K562 (cell line): ENCODE results near the gene TRIM14. TPM values are rescaled to one million over a fixed set of nuclear protein-coding genes. Genes with fewer than 3 reads are reported as not detected.

Experiments
- ARHGAP35 ChIP-seq: fragments of 450-650 bp; IDR thresholded peaks from 2 replicates; pipeline ENCODE4 v1.6.1; 2018; ENCODE audit not compliant: partially characterized antibody
- ARID3B ChIP-seq: fragments of 250-450 bp; sonication (Bioruptor Pico); IDR thresholded peaks from 2 replicates; pipeline ENCODE4 v1.4.0; 2020; ENCODE audit warnings: borderline replicate concordance
- BCLAF1 ChIP-seq, 2 experiments: fragments of 450-650 bp in 1 of 2; IDR thresholded peaks; 2 replicates each; pipeline ENCODE4 v1.6.1; 2011 to 2017; ENCODE audit warnings: low read depth in 2 of 2, antibody characterized with exemption in 1 of 2, borderline replicate concordance in 1 of 2, low read length in 1 of 2, mild to moderate bottlenecking in 1 of 2, mixed read lengths in 1 of 2; ENCODE audit not compliant: control insufficient read depth in 1 of 2
- BDP1 ChIP-seq: IDR thresholded peaks from 3 replicates; pipeline ENCODE4 v1.6.1; 2011; ENCODE audit not compliant: insufficient read length, insufficient read depth
- CBX3 ChIP-seq, 2 experiments: IDR thresholded peaks; 1 replicate in 1 of 2; 2 replicates in 1 of 2; pipeline ENCODE4 v1.6.1; 2012; ENCODE audit warnings: inconsistent platforms in 2 of 2, low read length in 2 of 2, borderline replicate concordance in 1 of 2, control low read depth in 1 of 2
- FOXM1 ChIP-seq, 2 experiments: fragments of 450-650 bp in 1 of 2; sonication (generic) in 1 of 2; formaldehyde crosslinking in 1 of 2; IDR thresholded peaks; 2 replicates each; pipeline versions ENCODE4 v1.6.1 to v1.9.0; 2017 to 2022; ENCODE audit warnings: low read depth in 2 of 2, mild to moderate bottlenecking in 2 of 2, missing genetic modification reagents in 1 of 2, moderate library complexity in 1 of 2
- GABPB1 ChIP-seq: sonication (generic); formaldehyde crosslinking; IDR thresholded peaks from 2 replicates; pipeline ENCODE4 v1.8.0; 2022; ENCODE audit warnings: mild to moderate bottlenecking, missing genetic modification reagents
- HDAC8 ChIP-seq: fragments of 450-650 bp; IDR thresholded peaks from 2 replicates; pipeline ENCODE4 v1.6.1; 2016; ENCODE audit warnings: mild to moderate bottlenecking, missing genetic modification characterization, moderate library complexity, missing compliant biosample characterization
- HMG20B ChIP-seq: fragments of 250-450 bp; sonication (Bioruptor Pico); IDR thresholded peaks from 2 replicates; pipeline ENCODE4 v1.5.0; 2021; ENCODE audit warnings: mild to moderate bottlenecking
- MXI1 ChIP-seq: IDR thresholded peaks from 2 replicates; pipeline ENCODE4 v1.6.1; 2011; ENCODE audit warnings: low read depth, mild to moderate bottlenecking, improper control_type of control experiment, low read length
- NFIX ChIP-seq: fragments of 250-450 bp; sonication (Bioruptor Pico); IDR thresholded peaks from 2 replicates; pipeline ENCODE4 v1.4.0; 2020; ENCODE audit warnings: low read depth, mild to moderate bottlenecking, moderate library complexity
- NR2C2 ChIP-seq, 2 experiments: fragments of 200-800 bp in 1 of 2; sonication (Bioruptor generic) in 1 of 2; sonication (generic) in 1 of 2; formaldehyde crosslinking in 1 of 2; IDR thresholded peaks; 2 replicates each; pipeline versions ENCODE4 v1.6.1 to v1.8.0; 2016 to 2022; ENCODE audit warnings: mild to moderate bottlenecking in 1 of 2, missing compliant biosample characterization in 1 of 2, missing genetic modification characterization in 1 of 2, missing genetic modification reagents in 1 of 2
- SMARCA4 ChIP-seq: fragments of 450-650 bp; IDR thresholded peaks from 2 replicates; pipeline ENCODE4 v1.6.1; 2016
- SRSF7 ChIP-seq: fragments of 200-400 bp; formaldehyde crosslinking; optimal IDR thresholded peaks from 2 replicates; pipeline ENCODE3; 2017; ENCODE audit warnings: mild to moderate bottlenecking, low read depth, low read length
- TEAD4 ChIP-seq, 2 experiments: sonication (generic) in 1 of 2; formaldehyde crosslinking in 1 of 2; IDR thresholded peaks; 2 replicates each; pipeline versions ENCODE4 v1.6.1 to v1.8.0; 2012 to 2022; ENCODE audit warnings: borderline replicate concordance in 1 of 2, inconsistent platforms in 1 of 2, low read length in 1 of 2, mild to moderate bottlenecking in 1 of 2, missing genetic modification reagents in 1 of 2
- ZNF707 ChIP-seq: fragments of 250-450 bp; sonication (Bioruptor Pico); conservative IDR thresholded peaks from 2 replicates; pipeline ENCODE4 v1.8.0; 2022; ENCODE audit warnings: inconsistent platforms, mild to moderate bottlenecking, moderate library complexity
- ZNF717 ChIP-seq: fragments of 250-450 bp; sonication (Bioruptor Pico); IDR thresholded peaks from 2 replicates; pipeline ENCODE4 v1.5.0; 2021
- polyA plus RNA-seq, 8 experiments: library from polyadenylated mRNA; depleted of rRNA in 4 of 8; stranded (reverse) in 5 of 8; unstranded in 3 of 8; fragments of >200 nt; fragmentation: Nextera tagmentation in 2 of 8; fragmentation: Illumina TruSeq in 1 of 8; extraction: Ambion mirVana in 2 of 8; extraction: Trizol in 1 of 8; gene quantifications; 2 replicates each; pipeline versions ENCODE4 v1.2.1 to v1.2.3, GENCODE V29; 2011 to 2014; ENCODE audit warnings: inconsistent platforms in 1 of 8, missing spikeins in 1 of 8
- total RNA-seq, 7 experiments: library from RNA; depleted of rRNA in 6 of 7; stranded (reverse); fragments of >200 nt in 6 of 7; fragmentation: Illumina TruSeq in 2 of 7; extraction: Trizol in 2 of 7; gene quantifications; 2 replicates each; pipeline versions ENCODE4 v1.2.1 to v1.2.3, GENCODE V29; 2011 to 2021; ENCODE audit warnings: low replicate concordance in 1 of 7

TRIM14 gene
- total and polyA plus RNA-seq, 9 of the 15 experiments (the other 6 are each of a cell fraction or from before 2014, with no cell fraction given), result 7.6 to 41.0 (median 17.9) TPM

GRCh38 chr9:98056269-98057137 lies 62.5 kb downstream of the TRIM14 start, which contains the start of gene NANS (continued):
- TF ChIP-seq NFIX (CRISPR knock-in tag), result no peak
- TF ChIP-seq NR2C2 (CRISPR knock-in tag; IDR thresholded peaks at IDR 0.05), result peak; percentile 73
- TF ChIP-seq NR2C2 (tag; IDR thresholded peaks at IDR 0.05), result no peak; the same call in 1 of the 2 replicates
- TF ChIP-seq ARID3B (CRISPR knock-in tag), result no peak
- TF ChIP-seq TEAD4 (IDR thresholded peaks at IDR 0.05; ENCODE audit: low read length), result no peak
- no peak for TF ChIP-seq TEAD4 (CRISPR knock-in tag; IDR thresholded peaks at IDR 0.05; ENCODE audit: borderline replicate concordance)
- 0 out of 2 replicates have a peak, but pooled peaks have one; percentile 53 for TF ChIP-seq MXI1
- no peak for TF ChIP-seq HDAC8 (tag)
- TF ChIP-seq ARHGAP35, result no peak
- TF ChIP-seq FOXM1 (IDR thresholded peaks at IDR 0.05; ENCODE audit: low read depth), result no peak
- TF ChIP-seq FOXM1 (CRISPR knock-in tag; IDR thresholded peaks at IDR 0.05; ENCODE audit: low read depth), result no peak
- peak; percentile 62; the same call in 1 of the 2 replicates for TF ChIP-seq GABPB1 (CRISPR knock-in tag)
- no peak for TF ChIP-seq ZNF707 (CRISPR knock-in tag)
- no peak; the same call in 1 of the 2 replicates for TF ChIP-seq SMARCA4
- TF ChIP-seq SRSF7, result no peak
- TF ChIP-seq HMG20B (CRISPR knock-in tag), result no peak
- no peak for TF ChIP-seq BDP1
- no peak for TF ChIP-seq BCLAF1 (IDR thresholded peaks at IDR 0.05; ENCODE audit: borderline replicate concordance in 1 of 2, control insufficient read depth in 1 of 2, low read depth in 2 of 2, low read length in 1 of 2)
- TF ChIP-seq ZNF717 (CRISPR knock-in tag), result no peak
- 0 out of 3 replicates have a peak, but pooled peaks of 1 of the 2 experiments have one; percentile 8 for TF ChIP-seq CBX3 (IDR thresholded peaks at IDR 0.05; ENCODE audit: borderline replicate concordance in 1 of 2, low read length in 2 of 2)
